Neural progenitor cell (in vitro differentiated cells): ENCODE data around the gene SRBD1. TPM values are rescaled to one million over a fixed set of nuclear protein-coding genes. Genes with fewer than 3 reads are reported as not detected.

ENCODE experiments used
- DNase-seq: peaks from one replicate; pipeline ENCODE4 v3.0.0-alpha.2; 2016; ENCODE audit warnings: low spot score
- H2AFZ ChIP-seq: fragments of 200-600 bp; sonication (generic); replicated peaks from 2 replicates; pipeline ENCODE4 v1.6.1; 2016; ENCODE audit warnings: antibody characterized with exemption
- H3F3A ChIP-seq: fragments of 200-600 bp; sonication (generic); 2 replicates; pipeline ENCODE4 v1.6.1; 2016; ENCODE audit warnings: antibody characterized with exemption, low read depth
- H3K27ac ChIP-seq: fragments of 200-600 bp; sonication (generic); 2 replicates; pipeline ENCODE4 v1.5.1; 2016; ENCODE audit warnings: mild to moderate bottlenecking
- H3K27me3 ChIP-seq: fragments of 200-600 bp; sonication (generic); 2 replicates; pipeline ENCODE4 v1.6.1; 2016; ENCODE audit warnings: mild to moderate bottlenecking, moderate library complexity
- H3K36me3 ChIP-seq: fragments of 200-600 bp; sonication (generic); 2 replicates; pipeline ENCODE4 v1.5.1; 2016
- H3K4me1 ChIP-seq: fragments of 200-600 bp; sonication (generic); 2 replicates; pipeline ENCODE4 v1.6.1; 2016; ENCODE audit warnings: mixed run types
- H3K4me2 ChIP-seq: fragments of 200-600 bp; sonication (generic); 2 replicates; pipeline ENCODE4 v1.6.1; 2016
- H3K4me3 ChIP-seq: fragments of 200-600 bp; sonication (generic); 2 replicates; pipeline ENCODE4 v1.5.1; 2016
- H3K79me2 ChIP-seq: fragments of 200-600 bp; sonication (generic); 2 replicates; pipeline ENCODE4 v1.6.1; 2016; ENCODE audit warnings: low read depth
- H3K9ac ChIP-seq: fragments of 200-600 bp; sonication (generic); 2 replicates; pipeline ENCODE4 v1.6.1; 2016
- H3K9me3 ChIP-seq: fragments of 200-600 bp; sonication (generic); 2 replicates; pipeline ENCODE4 v1.5.1; 2016; ENCODE audit warnings: low read depth
- H4K20me1 ChIP-seq: fragments of 200-600 bp; sonication (generic); 2 replicates; pipeline ENCODE4 v1.6.1; 2016; ENCODE audit warnings: low read depth
- H3K27ac Mint-ChIP-seq: 3 replicates; pipeline ENCODE4 v1.8.0; 2021; ENCODE audit warnings: mixed read lengths
- H3K27me3 Mint-ChIP-seq: 2 replicates; pipeline ENCODE4 v1.8.0; 2022; ENCODE audit warnings: low read depth, mild to moderate bottlenecking, inconsistent platforms, moderate library complexity, mixed read lengths; ENCODE audit not compliant: insufficient read depth
- H3K36me3 Mint-ChIP-seq: 3 replicates; pipeline ENCODE4 v1.8.0; 2021; ENCODE audit warnings: mixed read lengths
- H3K4me1 Mint-ChIP-seq: 3 replicates; pipeline ENCODE4 v1.8.0; 2021; ENCODE audit warnings: mixed read lengths
- H3K4me3 Mint-ChIP-seq: 3 replicates; pipeline ENCODE4 v1.8.0; 2021; ENCODE audit warnings: mild to moderate bottlenecking, moderate library complexity, mixed read lengths
- H3K9me3 Mint-ChIP-seq: 3 replicates; pipeline ENCODE4 v1.8.0; 2020; ENCODE audit warnings: mixed read lengths
- EZH2 ChIP-seq: fragments of 200-600 bp; sonication (generic); IDR thresholded peaks from 2 replicates; pipeline ENCODE4 v1.6.1; 2017; ENCODE audit warnings: antibody characterized with exemption, mild to moderate bottlenecking, moderate library complexity
- EZH2phosphoT487 ChIP-seq: fragments of 200-600 bp; sonication (generic); IDR thresholded peaks from 2 replicates; pipeline ENCODE4 v1.6.1; 2017; ENCODE audit warnings: antibody characterized with exemption
- total RNA-seq: library from RNA; depleted of rRNA; stranded (reverse); fragments of >200 nt; gene quantifications from 2 replicates; pipeline ENCODE4 v1.2.3, GENCODE V29; 2015; ENCODE audit warnings: low replicate concordance
- TF ChIP-seq, protein P1 (sequence below): fragments of 200-600 bp; sonication (generic); IDR thresholded peaks from 2 replicates; pipeline ENCODE4 v1.5.1; 2017; ENCODE audit warnings: antibody characterized with exemption, mild to moderate bottlenecking

The SRBD1 gene
- total RNA-seq, 1 donor from 2014 or later: 37.2 TPM

DNA sequence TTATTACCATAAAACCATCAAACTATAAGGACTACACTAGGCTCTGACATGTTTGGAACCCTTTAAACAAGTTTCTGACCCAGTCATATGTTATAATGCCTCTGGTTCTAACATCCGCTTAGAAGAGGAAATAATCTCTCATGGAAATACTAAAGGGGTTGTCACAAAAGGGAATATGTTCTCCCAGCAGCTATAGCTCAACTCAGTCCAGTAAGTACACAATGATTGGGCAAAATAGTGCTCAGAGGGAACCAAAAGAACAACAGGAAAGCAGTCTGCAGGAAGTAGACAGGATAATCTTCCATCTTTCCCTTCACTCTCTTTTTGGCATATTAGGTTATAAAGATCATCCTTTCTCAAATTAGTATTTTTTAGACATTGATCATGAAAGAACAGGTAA is 4.3 kb downstream of the SRBD1 start:
- no peak overlapping the region for H3K9ac ChIP-seq
- Mint-ChIP-seq H3K4me1 (peaks cover 12% of the 10 kb centered on the region), H3K27ac (no peak overlapping the region), H3K4me3 (no peak overlapping the region), H3K9me3 (no peaks in the 10 kb centered on the region), H3K27me3 (no peaks in the 10 kb centered on the region), H3K36me3 (peaks cover 6% of the 10 kb centered on the region)
- no peak for DNase-seq
- H2AFZ ChIP-seq: no peak overlapping the region
- H3K27me3 ChIP-seq: no peaks in the 10 kb centered on the region
- H3K4me3 ChIP-seq: no peak overlapping the region
- H3K9me3 ChIP-seq: no peaks in the 10 kb centered on the region
- no peaks in the 10 kb centered on the region for H4K20me1 ChIP-seq
- H3K4me1 ChIP-seq: peaks cover 4% of the 10 kb centered on the region
- H3K36me3 ChIP-seq: no peaks in the 10 kb centered on the region
- H3K4me2 ChIP-seq: no peak overlapping the region
- no peak for TF ChIP-seq EZH2
- TF ChIP-seq EZH2phosphoT487: no peak
- TF ChIP-seq, protein P1, sequence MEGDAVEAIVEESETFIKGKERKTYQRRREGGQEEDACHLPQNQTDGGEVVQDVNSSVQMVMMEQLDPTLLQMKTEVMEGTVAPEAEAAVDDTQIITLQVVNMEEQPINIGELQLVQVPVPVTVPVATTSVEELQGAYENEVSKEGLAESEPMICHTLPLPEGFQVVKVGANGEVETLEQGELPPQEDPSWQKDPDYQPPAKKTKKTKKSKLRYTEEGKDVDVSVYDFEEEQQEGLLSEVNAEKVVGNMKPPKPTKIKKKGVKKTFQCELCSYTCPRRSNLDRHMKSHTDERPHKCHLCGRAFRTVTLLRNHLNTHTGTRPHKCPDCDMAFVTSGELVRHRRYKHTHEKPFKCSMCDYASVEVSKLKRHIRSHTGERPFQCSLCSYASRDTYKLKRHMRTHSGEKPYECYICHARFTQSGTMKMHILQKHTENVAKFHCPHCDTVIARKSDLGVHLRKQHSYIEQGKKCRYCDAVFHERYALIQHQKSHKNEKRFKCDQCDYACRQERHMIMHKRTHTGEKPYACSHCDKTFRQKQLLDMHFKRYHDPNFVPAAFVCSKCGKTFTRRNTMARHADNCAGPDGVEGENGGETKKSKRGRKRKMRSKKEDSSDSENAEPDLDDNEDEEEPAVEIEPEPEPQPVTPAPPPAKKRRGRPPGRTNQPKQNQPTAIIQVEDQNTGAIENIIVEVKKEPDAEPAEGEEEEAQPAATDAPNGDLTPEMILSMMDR: no peak
- H3K27ac ChIP-seq: no peak overlapping the region
- peaks cover 45% of the 10 kb centered on the region for H3K79me2 ChIP-seq
- H3F3A ChIP-seq: peaks cover 8% of the 10 kb centered on the region

DNA sequence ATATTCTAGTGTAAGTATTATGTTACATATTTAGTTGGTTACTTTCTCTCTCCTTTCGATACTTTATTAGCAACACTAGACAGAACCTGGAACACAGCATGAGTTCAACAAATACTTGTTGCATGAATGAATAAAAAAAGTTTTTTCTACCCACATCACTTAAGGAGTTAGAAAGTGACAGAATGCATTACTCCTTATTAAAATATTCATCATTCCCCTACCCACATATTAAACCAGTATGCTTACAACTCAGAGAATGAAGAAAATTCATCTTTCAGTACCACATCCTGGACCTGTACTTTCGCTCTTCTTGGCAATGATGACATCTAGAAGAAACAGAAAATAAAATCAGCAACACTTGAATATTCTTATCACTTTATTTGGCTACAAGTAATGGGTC is 6.0 kb downstream of the SRBD1 start:
- no peak for DNase-seq
- H3K4me3 Mint-ChIP-seq: no peak overlapping the region

DNA sequence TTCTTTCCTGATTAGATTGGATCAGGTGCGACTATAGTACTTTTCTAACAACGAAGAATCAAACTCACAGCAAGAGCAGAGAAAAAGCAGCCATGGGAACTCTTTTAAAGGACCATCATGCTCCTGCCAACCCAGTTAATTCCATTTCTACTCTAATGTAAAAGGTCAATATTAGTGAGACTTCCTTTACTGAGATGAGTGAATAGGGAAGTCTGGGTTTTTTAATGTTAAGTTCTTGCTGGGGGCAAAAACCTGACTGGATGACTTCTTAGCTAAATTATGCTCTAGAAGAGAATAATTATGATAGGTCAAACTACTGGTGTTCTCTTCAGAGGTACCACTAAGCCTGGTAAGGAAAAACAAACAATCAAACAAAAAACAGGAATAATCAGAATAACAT is 8.4 kb downstream of the SRBD1 start:
- no peak overlapping the region for H3K4me3 Mint-ChIP-seq

More for the DNA sequence above, 6.0 kb downstream of the SRBD1 start:
- no peaks in the 10 kb centered on the region for H3K27me3 ChIP-seq
- H3K4me1 ChIP-seq: peaks cover 4% of the 10 kb centered on the region
- peaks cover 9% of the 10 kb centered on the region for H3K36me3 ChIP-seq
- Mint-ChIP-seq H3K27ac (no peak overlapping the region), H3K9me3 (no peaks in the 10 kb centered on the region), H3K36me3 (peaks cover 9% of the 10 kb centered on the region), H3K27me3 (no peaks in the 10 kb centered on the region), H3K4me1 (peaks cover 10% of the 10 kb centered on the region)
- no peak overlapping the region for H2AFZ ChIP-seq
- no peak overlapping the region for H3K9ac ChIP-seq
- no peaks in the 10 kb centered on the region for H4K20me1 ChIP-seq
- no peaks in the 10 kb centered on the region for H3K9me3 ChIP-seq
- TF ChIP-seq, protein P1: no peak
- TF ChIP-seq EZH2 (no peak), EZH2phosphoT487 (no peak)
- peaks cover 8% of the 10 kb centered on the region for H3F3A ChIP-seq
- H3K4me3 ChIP-seq: no peak overlapping the region
- peaks cover 42% of the 10 kb centered on the region for H3K79me2 ChIP-seq
- no peak overlapping the region for H3K4me2 ChIP-seq
- H3K27ac ChIP-seq: no peak overlapping the region

More for the DNA sequence above, 8.4 kb downstream of the SRBD1 start:
- Mint-ChIP-seq H3K27me3 (no peaks in the 10 kb centered on the region), H3K36me3 (peaks cover 20% of the 10 kb centered on the region), H3K4me1 (peaks cover 3% of the 10 kb centered on the region), H3K9me3 (no peaks in the 10 kb centered on the region), H3K27ac (no peak overlapping the region)
- no peak for DNase-seq
- H3K4me3 ChIP-seq: no peak overlapping the region
- H3K4me2 ChIP-seq: no peak overlapping the region
- TF ChIP-seq EZH2 (no peak), EZH2phosphoT487 (no peak)
- TF ChIP-seq, protein P1: no peak
- H3K9ac ChIP-seq: no peak overlapping the region
- H3K79me2 ChIP-seq: peaks cover 19% of the 10 kb centered on the region
- no peaks in the 10 kb centered on the region for H3K9me3 ChIP-seq
- no peaks in the 10 kb centered on the region for H3K27me3 ChIP-seq
- H3K27ac ChIP-seq: no peak overlapping the region
- H4K20me1 ChIP-seq: peaks cover 10% of the 10 kb centered on the region
- H3K4me1 ChIP-seq: no peaks in the 10 kb centered on the region
- no peaks in the 10 kb centered on the region for H3F3A ChIP-seq
- no peak overlapping the region for H2AFZ ChIP-seq
- H3K36me3 ChIP-seq: peaks cover 14% of the 10 kb centered on the region
